Measurements from ENCODE around the gene MAD1L1. TPM values are rescaled to one million over a fixed set of nuclear protein-coding genes. Genes with fewer than 3 reads are reported as not detected.

MAD1L1 gene
- total RNA-seq, 2 experiments from 2014 or later: 58.3 to 65.3 TPM

DNA sequence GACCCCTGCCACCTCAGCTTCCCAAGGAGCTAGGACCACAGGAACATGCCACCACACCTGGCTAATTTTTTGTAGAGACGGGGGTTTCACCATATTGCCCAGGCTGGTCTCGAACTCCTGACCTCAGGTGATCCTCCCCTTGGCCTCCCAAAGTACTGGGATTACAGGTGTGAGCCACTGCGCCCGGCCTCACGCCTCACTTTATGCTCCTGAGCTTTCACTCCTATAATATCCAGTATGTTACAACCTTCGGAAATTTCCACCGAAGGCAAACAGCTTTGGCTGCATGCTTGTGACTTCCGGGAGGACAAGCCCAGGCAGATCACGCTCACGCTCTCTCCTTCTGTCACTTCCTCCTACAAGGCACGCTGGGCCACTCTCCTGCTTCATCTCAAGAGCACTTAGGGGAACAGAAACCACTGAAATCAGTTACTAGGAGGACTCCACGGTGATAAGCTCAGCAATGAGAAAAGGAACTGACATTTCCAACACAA, 4.4 kb upstream of the MAD1L1 start:
- Histone ChIP-seq H2AFZ (ENCODE audit: low read length) (no peak overlapping the region; the same call in 1 of the 2 replicates), H3K4me2 (ENCODE audit: low read length) (peak overlapping the region; percentile 64), H3K4me3 (ENCODE audit: low read depth, low read length, poor library complexity, severe bottlenecking) (peak overlapping the region; percentile 40), H3K9me2 (ENCODE audit: insufficient read depth, low read length) (no peaks in the 10 kb centered on the region), H3K4me1 (ENCODE audit: insufficient read depth, low read length, poor library complexity, severe bottlenecking) (peaks cover 41% of the 10 kb centered on the region), H4K20me1 (ENCODE audit: insufficient read depth, low read length) (no peaks in the 10 kb centered on the region), H3K79me2 (ENCODE audit: insufficient read depth, low read depth, low read length) (peaks cover 40% of the 10 kb centered on the region), H3K36me3 (ENCODE audit: insufficient read depth, low read length) (peaks cover 54% of the 10 kb centered on the region), H3K9me3 (ENCODE audit: low read length) (no peaks in the 10 kb centered on the region), H3K27ac (ENCODE audit: low read depth, low read length, poor library complexity, severe bottlenecking) (peak overlapping the region; percentile 94)
- TF ChIP-seq, protein P1, sequence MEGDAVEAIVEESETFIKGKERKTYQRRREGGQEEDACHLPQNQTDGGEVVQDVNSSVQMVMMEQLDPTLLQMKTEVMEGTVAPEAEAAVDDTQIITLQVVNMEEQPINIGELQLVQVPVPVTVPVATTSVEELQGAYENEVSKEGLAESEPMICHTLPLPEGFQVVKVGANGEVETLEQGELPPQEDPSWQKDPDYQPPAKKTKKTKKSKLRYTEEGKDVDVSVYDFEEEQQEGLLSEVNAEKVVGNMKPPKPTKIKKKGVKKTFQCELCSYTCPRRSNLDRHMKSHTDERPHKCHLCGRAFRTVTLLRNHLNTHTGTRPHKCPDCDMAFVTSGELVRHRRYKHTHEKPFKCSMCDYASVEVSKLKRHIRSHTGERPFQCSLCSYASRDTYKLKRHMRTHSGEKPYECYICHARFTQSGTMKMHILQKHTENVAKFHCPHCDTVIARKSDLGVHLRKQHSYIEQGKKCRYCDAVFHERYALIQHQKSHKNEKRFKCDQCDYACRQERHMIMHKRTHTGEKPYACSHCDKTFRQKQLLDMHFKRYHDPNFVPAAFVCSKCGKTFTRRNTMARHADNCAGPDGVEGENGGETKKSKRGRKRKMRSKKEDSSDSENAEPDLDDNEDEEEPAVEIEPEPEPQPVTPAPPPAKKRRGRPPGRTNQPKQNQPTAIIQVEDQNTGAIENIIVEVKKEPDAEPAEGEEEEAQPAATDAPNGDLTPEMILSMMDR (conservative IDR thresholded peaks at IDR 0.05; ENCODE audit: low read length): no peak
- TF ChIP-seq EZH2phosphoT487 (IDR thresholded peaks at IDR 0.05; ENCODE audit: borderline replicate concordance, low read depth, low read length): no peak
- intact Hi-C loops (cut with micrococcal nuclease; ENCODE audit: unreplicated experiment): no loop called here
- ChIA-PET POLR2A (interaction anchor here (0.6 to 1.4 kb wide), 5 partner anchors 22 to 293 kb away, joined by 3 to 4 read pairs (median 3); no protein-coding TSS in a partner anchor), CTCF (ENCODE audit: unreplicated experiment) (interaction anchor here (0.5 to 1.2 kb wide), 4 partner anchors 116 to 1151 kb away, joined by 3 to 4 read pairs (median 3); no protein-coding TSS in a partner anchor)
- TSS peak; percentile 21 for BruUV-seq (replicated peaks)
- DNase-seq (ENCODE audit: low spot score): peak; percentile 89

DNA sequence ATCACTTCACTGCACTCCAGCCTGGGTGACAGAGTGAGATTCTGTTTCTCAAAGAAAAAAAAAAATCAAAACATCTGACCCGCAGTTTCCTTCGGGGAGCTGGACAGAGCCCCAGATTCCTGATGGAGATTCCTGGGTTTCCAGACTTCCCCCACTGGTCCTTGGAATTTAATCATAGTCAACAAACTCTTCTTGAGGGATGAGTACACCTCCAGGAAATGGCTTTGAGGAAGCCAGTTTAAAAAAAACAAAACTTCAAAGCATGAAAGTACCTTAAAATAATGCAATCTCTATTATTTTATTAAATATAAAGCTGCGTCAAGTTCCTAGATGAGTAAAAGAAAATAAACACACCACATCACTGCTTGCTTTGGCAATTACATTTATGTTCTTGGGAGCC, 1.2 kb upstream of the MAD1L1 start:
- no TSS peak for BruUV-seq (replicated peaks)
- ChIA-PET POLR2A (no interaction called here), CTCF (ENCODE audit: unreplicated experiment) (no interaction called here)
- Histone ChIP-seq H3K4me3 (ENCODE audit: low read depth, low read length, poor library complexity, severe bottlenecking) (no peak overlapping the region), H3K36me3 (ENCODE audit: insufficient read depth, low read length) (peaks cover 65% of the 10 kb centered on the region), H3K27ac (ENCODE audit: low read depth, low read length, poor library complexity, severe bottlenecking) (no peak overlapping the region), H4K20me1 (ENCODE audit: insufficient read depth, low read length) (no peaks in the 10 kb centered on the region; the same call in 1 of the 2 replicates), H2AFZ (ENCODE audit: low read length) (no peak overlapping the region), H3K9me3 (ENCODE audit: low read length) (no peaks in the 10 kb centered on the region), H3K4me2 (ENCODE audit: low read length) (no peak overlapping the region), H3K9me2 (ENCODE audit: insufficient read depth, low read length) (no peaks in the 10 kb centered on the region), H3K79me2 (ENCODE audit: insufficient read depth, low read depth, low read length) (peaks cover 35% of the 10 kb centered on the region), H3K4me1 (ENCODE audit: insufficient read depth, low read length, poor library complexity, severe bottlenecking) (peaks cover 43% of the 10 kb centered on the region)
- TF ChIP-seq, protein P1 (conservative IDR thresholded peaks at IDR 0.05; ENCODE audit: low read length): no peak
- no peak for TF ChIP-seq EZH2phosphoT487 (IDR thresholded peaks at IDR 0.05; ENCODE audit: borderline replicate concordance, low read depth, low read length)
- no peak for DNase-seq (ENCODE audit: low spot score)
- intact Hi-C loops (cut with micrococcal nuclease; ENCODE audit: unreplicated experiment): loop anchor here (2.0 to 5.0 kb wide), 2 partner anchors 125 to 173 kb away; no protein-coding TSS in a partner anchor

Data from OCI-LY7 (cell line).